HepG2 (cell line): ENCODE results near the gene TMEM185B. TPM values are rescaled to one million over a fixed set of nuclear protein-coding genes. Genes with fewer than 3 reads are reported as not detected.

Experiments used
- ATF7 ChIP-seq, 2 experiments: fragments of 450-650 bp in 1 of 2; sonication (generic) in 1 of 2; formaldehyde crosslinking in 1 of 2; IDR thresholded peaks; 2 replicates each; pipeline versions ENCODE4 v1.4.0 to v1.6.1; 2016 to 2020; ENCODE audit warnings: antibody characterized with exemption in 1 of 2, mild to moderate bottlenecking in 1 of 2, missing genetic modification reagents in 1 of 2
- CBX1 ChIP-seq: IDR thresholded peaks from one replicate; pipeline ENCODE4 v1.6.1; 2016; ENCODE audit warnings: antibody characterized with exemption, low read depth
- GTF2F1 ChIP-seq: fragments of 150-350 bp; IDR thresholded peaks from 2 replicates; pipeline ENCODE4 v1.6.1; 2014; ENCODE audit warnings: low read length
- JDP2 ChIP-seq: sonication (generic); formaldehyde crosslinking; IDR thresholded peaks from 2 replicates; pipeline ENCODE4 v1.8.1; 2022; ENCODE audit warnings: missing genetic modification reagents, borderline replicate concordance
- KAT8 ChIP-seq: IDR thresholded peaks from 2 replicates; pipeline ENCODE4 v1.6.1; 2016; ENCODE audit warnings: missing genetic modification reagents, missing compliant biosample characterization
- PRPF4 ChIP-seq: fragments of 200-400 bp; formaldehyde crosslinking; IDR thresholded peaks from 2 replicates; pipeline ENCODE4 v1.6.1; 2016; ENCODE audit warnings: low read length, low read depth; ENCODE audit not compliant: poor library complexity, severe bottlenecking
- PTBP1 ChIP-seq: fragments of 200-400 bp; formaldehyde crosslinking; IDR thresholded peaks from 2 replicates; pipeline ENCODE4 v1.6.1; 2018; ENCODE audit warnings: low read length, low read depth; ENCODE audit not compliant: poor library complexity, severe bottlenecking
- RXRA ChIP-seq: sonication (generic); formaldehyde crosslinking; IDR thresholded peaks from 2 replicates; pipeline ENCODE4 v1.5.1; 2020; ENCODE audit warnings: missing genetic modification reagents
- SKI ChIP-seq: fragments of 450-650 bp; IDR thresholded peaks from one replicate; pipeline ENCODE4 v1.6.1; 2018; ENCODE audit warnings: mild to moderate bottlenecking; ENCODE audit not compliant: partially characterized antibody
- ZBTB26 ChIP-seq: IDR thresholded peaks from 2 replicates; pipeline ENCODE4 v1.6.1; 2016; ENCODE audit warnings: missing compliant biosample characterization, missing genetic modification reagents, borderline replicate concordance
- ZGPAT ChIP-seq: IDR thresholded peaks from 2 replicates; pipeline ENCODE4 v1.6.1; 2016; ENCODE audit warnings: mild to moderate bottlenecking
- ZMYM2 ChIP-seq: sonication (generic); formaldehyde crosslinking; IDR thresholded peaks from 2 replicates; pipeline ENCODE4 v1.8.0; 2022; ENCODE audit warnings: mild to moderate bottlenecking, missing genetic modification reagents
- ZNF407 ChIP-seq: sonication (generic); formaldehyde crosslinking; IDR thresholded peaks from one replicate; pipeline ENCODE4 v1.5.1; 2020; ENCODE audit warnings: mild to moderate bottlenecking, missing genetic modification reagents; ENCODE audit errors: not compliant biosample characterization
- ZNF557 ChIP-seq: sonication (generic); formaldehyde crosslinking; IDR thresholded peaks from 2 replicates; pipeline ENCODE4 v1.4.0; 2020; ENCODE audit warnings: missing genetic modification reagents
- ZNF737 ChIP-seq: sonication (generic); formaldehyde crosslinking; IDR thresholded peaks from 2 replicates; pipeline ENCODE4 v1.5.0; 2020; ENCODE audit warnings: missing genetic modification reagents, mild to moderate bottlenecking, borderline replicate concordance
- ZNF746 ChIP-seq: sonication (generic); formaldehyde crosslinking; IDR thresholded peaks from 2 replicates; pipeline ENCODE4 v1.8.0; 2022; ENCODE audit warnings: mild to moderate bottlenecking, missing genetic modification reagents
- ZNF784 ChIP-seq: sonication (generic); formaldehyde crosslinking; IDR thresholded peaks from 2 replicates; pipeline ENCODE4 v1.5.1; 2020; ENCODE audit warnings: missing genetic modification reagents, mild to moderate bottlenecking, borderline replicate concordance
- polyA plus RNA-seq, 8 experiments: library from polyadenylated mRNA; depleted of rRNA in 3 of 8; stranded (reverse) in 7 of 8; unstranded in 1 of 8; fragments of >200 nt; fragmentation: Illumina TruSeq in 4 of 8; extraction: Trizol in 4 of 8; gene quantifications; 2 replicates each; pipeline versions ENCODE4 v1.2.1 to v1.2.3, GENCODE V29; 2011 to 2016; ENCODE audit warnings: low read depth in 4 of 8, missing spikeins in 1 of 8, mixed read lengths in 1 of 8; ENCODE audit not compliant: insufficient read depth in 1 of 8
- total RNA-seq, 5 experiments: library from RNA; depleted of rRNA; stranded (reverse); fragments of >200 nt; fragmentation: Illumina TruSeq; extraction: Trizol; gene quantifications; 2 replicates each; pipeline ENCODE4 v1.2.3, GENCODE V29; 2016; ENCODE audit warnings: low read depth in 1 of 5

The TMEM185B gene
- total and polyA plus RNA-seq, 2 of the 13 experiments (the other 11 are each of a cell fraction or from before 2014, with no cell fraction given) = 5.6 to 7.0 TPM

- TF ChIP-seq ZNF407 (CRISPR knock-in tag) (peak; percentile 30), ZNF737 (CRISPR knock-in tag) (no peak), ATF7 (IDR thresholded peaks at IDR 0.05) (no peak), ATF7 (CRISPR knock-in tag; IDR thresholded peaks at IDR 0.05) (peak; percentile 18; the same call in 1 of the 2 replicates), KAT8 (peak; percentile 33; the same call in 1 of the 2 replicates), ZMYM2 (CRISPR knock-in tag) (no peak), ZBTB26 (CRISPR knock-in tag) (no peak), JDP2 (CRISPR knock-in tag) (no peak), ZGPAT (CRISPR knock-in tag) (peak; percentile 40; the same call in 1 of the 2 replicates), CBX1 (peak; percentile 35), PRPF4 (no peak), GTF2F1 (no peak), RXRA (no peak; the same call in 1 of the 2 replicates), ZNF746 (CRISPR knock-in tag) (no peak; the same call in 1 of the 2 replicates), PTBP1 (no peak), SKI (no peak), ZNF557 (CRISPR knock-in tag) (0 out of 2 replicates have a peak, but pooled peaks have one; percentile 31), ZNF784 (no peak)
Measured at GRCh38 chr2:120223034-120223912, at the start of gene TMEM185B (continued).
